Measurements from ENCODE around the gene ABITRAM. TPM values are rescaled to one million over a fixed set of nuclear protein-coding genes. Genes with fewer than 3 reads are reported as not detected.

The ABITRAM gene
- total RNA-seq, 1 experiment from 2014 or later: 13.4 TPM

DNA sequence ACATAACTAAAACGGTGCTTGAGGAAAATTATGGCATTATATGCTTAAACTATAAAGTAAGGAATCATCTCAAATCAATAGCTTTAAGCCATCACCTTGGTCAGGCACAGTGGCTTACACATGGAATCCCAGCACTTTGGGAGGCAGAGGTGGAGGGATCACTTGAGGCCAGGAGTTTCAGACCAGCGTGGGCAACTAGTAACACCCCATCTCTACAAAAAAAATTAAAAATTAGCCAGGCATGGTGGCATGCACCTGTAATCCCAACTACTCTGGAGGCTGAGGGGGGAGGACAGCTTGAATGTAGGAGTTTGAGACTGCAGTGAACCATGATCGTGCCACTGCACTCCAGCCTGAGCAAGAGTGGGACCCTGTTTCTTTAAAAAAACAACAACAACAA is 49.5 kb upstream of the ABITRAM start:
- POLR2A ChIA-PET: no interaction called here
- Histone ChIP-seq H3K4me1 (ENCODE audit: control insufficient read depth in 1 of 2, insufficient read depth in 2 of 2, low read length in 2 of 2) (peaks cover 9 to 10% of the 10 kb centered on the region in 2 experiments; a peak in 3 of 4 replicates), H3K4me3 (replicated peaks in 1 of 2; ENCODE audit: low read depth in 1 of 2, low read length in 2 of 2) (no peak overlapping the region), H3K79me2 (ENCODE audit: insufficient read depth, low read length) (no peaks in the 10 kb centered on the region), H3K9ac (ENCODE audit: low read length) (no peak overlapping the region), H3K36me3 (ENCODE audit: control insufficient read depth in 1 of 2, insufficient read depth in 2 of 2, low read length in 2 of 2) (peaks cover 5 to 9% of the 10 kb centered on the region in 2 experiments; a peak in 2 of 4 replicates), H3K9me3 (ENCODE audit: control insufficient read depth in 1 of 2, insufficient read depth in 1 of 2, low read depth in 1 of 2, low read length in 2 of 2) (no peaks in the 10 kb centered on the region), H4K20me1 (ENCODE audit: insufficient read depth) (no peaks in the 10 kb centered on the region), H2AFZ (ENCODE audit: low read depth, low read length, poor library complexity, severe bottlenecking) (no peak overlapping the region), H3K27me3 (ENCODE audit: insufficient read depth, low read length) (no peaks in the 10 kb centered on the region), H3K9me2 (ENCODE audit: insufficient read depth) (no peaks in the 10 kb centered on the region), H3K27ac (ENCODE audit: low read depth, low read length) (no peak overlapping the region), H3K4me2 (ENCODE audit: low read length) (no peak overlapping the region)
- CTCF ChIA-PET: no interaction called here
- RAD21 ChIA-PET (ENCODE audit: low non-redundant PET in 1 of 2, low total read pairs in 2 of 2, uncharacterized antibody in 2 of 2, unreplicated experiment in 2 of 2): no interaction called here
- intact Hi-C loops (cut with micrococcal nuclease): no loop called here
- no TSS peak for BruUV-seq (replicated peaks)
- DNase-seq (ENCODE audit: low read depth, low spot score) (no peak), ATAC-seq (no peak)
- TF ChIP-seq CEBPB (IDR thresholded peaks at IDR 0.05; ENCODE audit: low read depth) (no peak), RAD21 (IDR thresholded peaks at IDR 0.05; ENCODE audit: low read depth) (no peak), SRF (IDR thresholded peaks at IDR 0.05; ENCODE audit: low read depth) (no peak), ZFX (IDR thresholded peaks at IDR 0.05) (no peak), SP1 (IDR thresholded peaks at IDR 0.05; ENCODE audit: low read depth) (no peak), EZH2 (IDR thresholded peaks at IDR 0.05) (no peak), CBX3 (IDR thresholded peaks at IDR 0.05; ENCODE audit: low read depth) (no peak), TCF7L2 (IDR thresholded peaks at IDR 0.05; ENCODE audit: borderline replicate concordance, extremely low read depth, insufficient read depth, insufficient read length) (no peak), EGR1 (IDR thresholded peaks at IDR 0.05; ENCODE audit: low read depth) (no peak), ZNF274 (IDR thresholded peaks at IDR 0.05; ENCODE audit: low read depth, low read length) (no peak), POLR2AphosphoS5 (IDR thresholded peaks at IDR 0.05; ENCODE audit: low read depth, low read length) (no peak), MAX (IDR thresholded peaks at IDR 0.05) (no peak), ZBTB33 (IDR thresholded peaks at IDR 0.05; ENCODE audit: extremely low read depth, insufficient replicate concordance, low read length) (no peak), YY1 (IDR thresholded peaks at IDR 0.05; ENCODE audit: extremely low read depth, insufficient replicate concordance, low read depth, low read length) (no peak), CTCF (IDR thresholded peaks at IDR 0.05 in 2 of 3, conservative IDR thresholded peaks at IDR 0.05 in 1 of 3; ENCODE audit: borderline replicate concordance in 1 of 3, insufficient read depth in 1 of 3, low read depth in 2 of 3, low read length in 2 of 3) (no peak), EZH2phosphoT487 (IDR thresholded peaks at IDR 0.05; ENCODE audit: borderline replicate concordance) (no peak), ELF1 (IDR thresholded peaks at IDR 0.05; ENCODE audit: borderline replicate concordance, low read depth) (no peak), POLR2A (IDR thresholded peaks at IDR 0.05; ENCODE audit: borderline replicate concordance, extremely low read depth, insufficient read depth, insufficient read length) (no peak)
- TF ChIP-seq, protein P1, sequence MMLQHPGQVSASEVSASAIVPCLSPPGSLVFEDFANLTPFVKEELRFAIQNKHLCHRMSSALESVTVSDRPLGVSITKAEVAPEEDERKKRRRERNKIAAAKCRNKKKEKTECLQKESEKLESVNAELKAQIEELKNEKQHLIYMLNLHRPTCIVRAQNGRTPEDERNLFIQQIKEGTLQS (IDR thresholded peaks at IDR 0.05): no peak

All from HCT116 (cell line).